NOMO-1 treated with DMSO at 0.1 percent for 48 hours (cell line): ENCODE measurements around the gene CHD2.

Experiments
- DNase-seq: peaks from one replicate; lab custom pipeline; 2025; ENCODE audit not compliant: unreplicated experiment; lab: John Stamatoyannopoulos, UW

The CHD2 gene

DNA sequence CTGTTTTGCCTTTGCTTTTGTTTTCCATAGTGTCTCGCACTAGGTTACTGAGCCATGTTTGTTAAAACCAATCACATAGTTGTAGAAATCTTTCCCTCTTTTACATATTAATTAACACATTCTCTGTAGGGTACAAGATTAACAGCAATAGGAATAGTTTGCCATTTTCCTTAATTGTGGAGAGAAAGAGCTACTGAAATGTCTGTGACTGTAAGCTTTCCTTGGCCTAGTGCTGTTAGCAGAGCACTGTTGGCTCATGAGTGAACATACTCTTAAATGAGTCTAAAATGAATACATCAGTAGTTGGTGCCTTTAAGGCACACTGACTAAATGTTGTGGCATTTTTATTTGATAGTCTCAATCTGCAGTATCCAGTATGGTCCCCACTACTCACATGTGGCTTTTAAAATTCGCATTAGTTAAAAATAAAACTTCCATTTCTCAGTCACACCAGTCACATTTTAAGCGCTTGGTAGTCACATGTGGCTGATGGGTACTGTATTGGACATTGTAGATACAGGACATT, 28.2 kb downstream of the CHD2 start:
- no peak for DNase-seq

DNA sequence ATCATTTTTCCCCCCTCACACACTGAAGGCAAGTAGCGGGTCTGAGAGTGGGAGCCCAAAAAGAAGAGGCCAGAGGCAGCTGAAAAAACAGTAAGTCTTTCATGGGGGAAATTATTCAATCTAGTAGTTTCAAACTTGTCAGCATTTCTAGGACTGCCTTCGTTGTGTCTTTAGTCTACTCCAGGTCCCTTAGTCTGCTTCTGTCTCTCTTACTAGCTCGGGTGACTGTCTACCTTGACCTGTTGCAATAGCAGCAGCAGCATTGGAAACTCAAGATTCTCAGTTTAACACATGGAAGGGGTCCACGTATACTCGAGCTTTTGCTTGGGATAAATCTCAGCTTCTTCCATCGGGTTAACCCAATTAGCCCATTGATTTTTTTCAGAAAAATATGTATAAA, 28.9 kb downstream of the CHD2 start:
- no peak for DNase-seq

DNA sequence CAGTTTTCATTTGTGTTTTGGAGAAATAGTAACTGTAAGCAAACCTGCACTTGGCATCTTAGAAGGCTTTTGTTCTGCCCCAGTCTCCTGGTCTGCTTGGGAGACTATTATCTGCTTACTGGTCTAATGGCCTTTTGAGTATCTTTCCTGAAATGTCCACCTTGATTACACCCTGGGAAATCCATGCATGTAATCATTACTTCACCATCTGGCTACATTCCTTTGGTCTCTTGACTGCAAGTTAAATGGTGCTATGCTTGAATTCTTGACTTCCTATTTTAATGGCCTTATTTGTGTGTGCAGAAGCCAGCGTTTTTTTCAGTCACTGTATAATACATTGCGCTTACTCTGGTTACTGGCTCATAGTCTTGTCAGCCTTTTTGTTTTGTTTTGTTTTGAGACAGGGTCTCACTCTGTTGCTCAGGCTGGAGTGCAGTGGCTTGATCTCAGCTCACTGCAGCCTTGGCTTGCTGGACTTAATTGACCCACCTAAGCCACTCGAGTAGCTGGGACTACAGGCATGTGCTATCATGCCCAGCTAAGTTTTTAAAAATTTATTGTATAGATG, 30.0 kb downstream of the CHD2 start:
- DNase-seq, result no peak

DNA sequence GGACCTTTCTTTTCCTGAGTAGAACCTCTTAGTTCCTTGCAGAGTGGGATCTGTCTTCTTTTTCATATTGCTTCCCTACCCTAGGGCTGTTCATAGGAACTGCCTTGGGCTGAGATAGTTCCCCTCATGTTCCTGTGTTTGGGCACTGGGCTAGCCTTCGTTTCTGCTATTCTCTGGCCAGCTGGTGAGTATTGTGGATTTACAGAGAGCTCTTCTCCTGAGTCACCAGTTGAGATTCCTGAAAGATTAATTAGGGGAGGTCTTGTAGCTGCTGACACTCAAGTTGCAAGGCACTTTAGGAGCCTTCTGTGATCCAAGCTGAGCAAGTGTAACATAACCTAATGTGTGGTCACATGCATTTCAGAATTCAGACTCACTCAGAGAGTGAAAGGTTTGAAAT, 30.7 kb downstream of the CHD2 start:
- no peak for DNase-seq

DNA sequence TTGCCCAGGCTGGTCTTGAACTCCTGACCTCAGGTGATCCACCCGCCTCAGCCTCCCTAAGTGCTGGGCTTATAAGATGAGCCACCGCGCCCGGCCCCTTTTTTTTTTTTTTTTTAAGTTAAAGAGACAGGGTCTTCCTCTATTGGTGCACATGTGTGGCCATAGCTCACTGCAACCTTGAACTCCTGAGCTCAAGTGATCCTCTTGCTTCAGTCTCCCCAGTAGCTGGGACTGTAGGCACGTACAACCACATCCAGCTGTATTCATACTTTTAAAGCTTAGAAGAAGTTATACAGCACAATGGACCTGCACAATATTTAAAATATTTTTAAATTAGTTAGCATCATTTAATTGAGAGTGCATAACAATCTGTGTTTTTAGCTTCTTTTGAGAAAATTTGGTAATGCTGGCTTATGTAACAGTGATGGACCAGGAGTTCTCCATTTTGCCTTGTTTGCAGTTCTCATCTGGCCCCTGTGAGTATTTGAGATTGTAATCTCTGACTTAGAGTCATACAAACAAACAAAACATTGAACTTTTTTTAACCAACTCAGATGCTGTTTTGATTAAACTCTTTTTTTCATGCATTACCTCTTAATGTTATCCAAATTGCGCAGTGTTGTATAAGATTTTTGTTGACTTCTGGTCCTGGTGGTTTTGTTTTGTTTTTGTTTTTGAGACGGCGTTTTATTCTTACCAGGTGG, 33.0 kb downstream of the CHD2 start:
- DNase-seq, result no peak

DNA sequence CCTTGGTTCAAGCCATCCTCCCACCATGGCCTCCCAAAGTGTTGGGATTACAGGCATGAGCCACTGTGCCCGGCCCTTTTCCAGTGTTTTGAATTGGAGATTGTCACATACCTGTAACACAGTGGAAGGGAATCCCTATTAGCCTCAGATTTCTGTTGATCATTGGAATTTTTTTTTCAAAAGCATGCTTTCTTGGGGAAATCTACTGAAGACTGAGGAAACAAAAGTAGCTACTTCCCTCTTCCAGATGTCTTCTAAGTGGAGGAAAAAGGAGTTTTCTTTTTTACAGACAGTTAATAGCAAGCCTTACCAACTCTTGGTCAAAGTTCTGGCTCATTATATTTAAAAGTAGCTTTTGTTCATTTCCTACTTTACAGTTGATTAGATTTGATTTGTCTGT, 33.7 kb downstream of the CHD2 start:
- DNase-seq, result no peak

DNA sequence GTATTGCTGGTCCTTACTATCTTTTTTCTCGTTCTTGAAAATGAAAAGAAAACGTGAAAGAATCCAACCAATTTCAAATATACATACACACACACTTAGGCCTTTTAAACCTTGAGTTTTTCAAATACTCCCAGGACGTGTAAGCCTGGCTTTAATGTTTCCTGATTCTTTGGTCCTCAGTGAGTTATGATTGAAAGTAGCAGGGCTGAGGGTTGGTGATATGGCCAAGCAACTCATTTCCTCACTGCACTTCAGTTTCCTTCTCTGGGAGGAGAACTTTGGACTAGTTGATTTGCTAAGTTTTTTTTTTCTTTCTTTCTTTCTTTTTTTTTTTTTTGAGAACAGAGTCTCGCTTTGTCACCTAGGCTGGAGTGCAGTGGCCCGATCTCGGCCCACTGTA, 34.6 kb downstream of the CHD2 start:
- no peak for DNase-seq

DNA sequence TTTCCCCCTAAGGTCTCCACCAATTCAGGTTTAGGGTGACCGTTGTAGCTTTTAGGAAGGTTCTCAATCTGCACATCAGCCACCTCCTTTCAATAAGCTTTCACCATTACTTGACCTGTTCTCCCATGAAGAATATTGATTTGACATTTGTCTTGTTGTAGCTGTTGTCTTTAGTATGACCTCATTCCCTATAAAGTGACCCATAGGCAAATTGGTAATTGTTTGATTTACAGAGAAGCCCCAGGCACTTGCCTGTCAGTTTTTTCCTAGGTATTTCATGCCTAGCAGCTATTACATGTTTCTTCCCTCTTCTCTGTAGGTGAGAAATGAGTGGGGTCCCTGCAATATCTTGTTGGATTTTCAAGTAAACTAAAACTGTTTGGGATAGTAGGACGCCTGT, 36.0 kb downstream of the CHD2 start:
- no peak for DNase-seq

DNA sequence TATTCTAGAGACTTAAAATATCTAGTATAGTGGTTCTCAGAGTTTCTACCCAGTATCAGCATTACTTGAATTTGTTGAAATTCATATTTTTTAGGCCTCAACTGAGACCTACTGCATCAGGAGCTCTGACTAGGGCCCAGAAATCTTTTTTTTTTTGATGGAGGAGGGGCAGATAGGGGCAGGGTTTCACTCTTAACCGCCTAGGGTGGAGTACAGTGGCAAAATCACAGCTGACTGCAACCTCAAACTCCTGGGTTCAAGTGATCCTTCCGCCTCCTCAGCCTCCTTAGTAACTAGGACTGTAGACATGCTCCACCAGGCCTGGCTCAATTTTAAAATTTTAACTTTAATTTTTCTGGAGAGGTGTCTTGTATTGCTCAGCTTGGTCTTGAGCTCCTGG, 36.6 kb downstream of the CHD2 start:
- DNase-seq, result no peak

DNA sequence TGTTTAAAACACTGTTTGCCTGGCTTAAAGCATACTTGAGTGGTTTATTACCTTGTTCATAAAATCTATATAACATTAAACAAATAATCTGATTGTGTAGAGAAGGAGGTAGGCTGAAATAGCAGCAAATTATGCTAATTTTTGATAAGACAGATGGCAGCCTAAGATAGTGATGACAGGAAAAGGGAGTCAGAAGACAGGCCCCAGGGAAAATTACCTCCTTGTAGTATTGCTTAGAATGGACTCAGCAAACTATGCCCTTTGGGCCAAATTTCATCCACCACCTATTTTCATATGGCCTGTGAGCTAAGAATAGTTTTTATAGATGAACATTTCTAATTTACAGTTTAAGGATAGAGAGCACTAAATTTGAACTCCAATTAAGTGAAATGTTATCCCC, 37.8 kb downstream of the CHD2 start:
- no peak for DNase-seq

DNA sequence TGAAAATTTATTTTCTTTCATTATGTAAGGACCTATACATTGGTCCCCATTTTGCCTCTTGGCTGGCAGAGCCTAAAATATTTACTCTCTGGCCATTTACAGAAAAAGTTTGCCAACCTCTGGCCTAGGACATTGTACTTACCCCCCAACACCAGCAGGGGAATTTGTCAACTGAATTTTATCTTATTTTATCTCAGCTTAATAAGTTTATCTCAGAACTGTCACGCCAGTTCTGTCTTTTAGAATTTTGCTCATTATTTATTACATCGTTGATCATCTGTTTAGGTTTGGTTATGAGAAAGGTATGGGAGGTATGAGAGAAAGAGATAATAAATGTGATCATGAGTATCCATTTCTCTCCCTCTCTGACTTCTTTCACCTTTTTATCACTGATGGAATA, 38.3 kb downstream of the CHD2 start:
- DNase-seq, result no peak

DNA sequence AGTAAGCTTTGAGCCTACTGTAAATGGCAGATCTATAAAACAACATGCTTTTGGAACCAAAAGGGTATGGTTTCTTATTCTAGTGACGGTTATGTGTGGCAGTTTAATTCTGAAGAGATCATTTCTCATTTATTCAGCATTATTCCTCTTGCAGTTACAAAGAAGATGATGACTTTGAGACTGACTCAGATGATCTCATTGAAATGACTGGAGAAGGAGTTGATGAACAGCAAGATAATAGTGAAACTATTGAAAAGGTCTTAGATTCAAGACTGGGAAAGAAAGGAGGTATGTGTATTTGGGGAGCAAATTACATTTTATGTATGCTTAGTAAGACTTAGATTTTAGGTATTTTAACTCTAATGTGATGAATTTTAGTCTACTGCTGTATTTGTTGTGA, 41.5 kb downstream of the CHD2 start:
- DNase-seq, result no peak

DNA sequence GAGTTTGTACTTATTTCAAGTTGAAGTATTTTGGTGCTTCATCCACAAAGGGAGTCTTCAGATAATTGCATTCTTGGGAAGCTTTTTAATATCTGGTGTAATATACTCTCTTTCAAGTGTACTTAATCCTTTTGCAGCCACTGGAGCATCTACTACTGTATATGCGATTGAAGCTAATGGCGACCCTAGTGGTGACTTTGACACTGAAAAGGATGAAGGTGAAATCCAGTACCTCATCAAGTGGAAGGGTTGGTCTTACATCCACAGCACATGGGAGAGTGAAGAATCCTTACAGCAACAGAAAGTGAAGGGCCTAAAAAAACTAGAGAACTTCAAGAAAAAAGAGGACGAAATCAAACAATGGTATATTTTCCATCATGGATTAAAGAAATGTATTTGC, 42.6 kb downstream of the CHD2 start:
- DNase-seq, result no peak

DNA sequence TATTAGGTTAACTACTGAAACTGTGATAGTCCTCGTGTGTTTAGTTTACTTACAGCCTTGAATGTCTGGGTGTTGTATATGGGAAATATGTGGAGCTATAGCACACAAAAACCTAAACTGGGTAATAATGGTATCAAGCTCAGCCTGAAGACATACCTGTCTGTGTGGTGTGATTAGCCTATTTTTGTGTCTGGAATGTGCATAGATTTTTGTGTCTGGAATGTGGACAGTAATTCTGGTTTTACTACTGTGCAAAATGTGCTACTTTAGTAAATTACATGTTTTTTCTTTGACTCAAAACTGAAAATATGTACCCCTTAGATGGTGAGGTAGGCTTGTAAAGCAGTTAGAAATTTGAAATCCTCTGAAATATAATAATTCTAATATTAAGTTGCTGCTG, 43.5 kb downstream of the CHD2 start:
- no peak for DNase-seq

DNA sequence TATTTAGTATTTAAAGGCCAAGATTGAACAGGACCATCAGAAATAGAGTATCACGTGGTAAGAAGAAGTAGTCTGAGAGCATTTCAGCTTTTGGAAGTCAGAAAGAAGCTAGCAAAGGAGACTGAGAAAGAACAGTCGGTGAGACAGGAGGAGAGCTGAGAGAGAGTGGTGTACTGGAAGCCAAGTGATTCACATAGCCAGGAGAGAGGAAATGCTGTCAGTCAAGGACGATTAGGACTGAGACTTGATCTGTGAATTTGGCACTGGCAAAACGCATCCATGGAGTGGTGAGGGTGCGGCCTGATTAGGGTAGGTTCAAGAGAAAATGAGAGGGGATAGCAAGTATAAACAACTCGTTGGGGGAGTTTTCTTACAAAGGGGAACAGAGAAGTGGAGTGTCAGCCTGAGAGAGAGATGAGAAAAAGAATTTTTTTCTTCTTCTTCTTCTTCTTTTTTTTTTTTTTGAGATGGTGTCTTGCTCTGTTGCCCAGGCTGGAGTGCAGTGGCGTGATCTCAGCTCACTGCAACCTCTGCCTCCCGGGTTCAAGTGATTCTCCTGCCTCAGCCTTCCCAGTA, 44.9 kb downstream of the CHD2 start:
- DNase-seq, result no peak

DNA sequence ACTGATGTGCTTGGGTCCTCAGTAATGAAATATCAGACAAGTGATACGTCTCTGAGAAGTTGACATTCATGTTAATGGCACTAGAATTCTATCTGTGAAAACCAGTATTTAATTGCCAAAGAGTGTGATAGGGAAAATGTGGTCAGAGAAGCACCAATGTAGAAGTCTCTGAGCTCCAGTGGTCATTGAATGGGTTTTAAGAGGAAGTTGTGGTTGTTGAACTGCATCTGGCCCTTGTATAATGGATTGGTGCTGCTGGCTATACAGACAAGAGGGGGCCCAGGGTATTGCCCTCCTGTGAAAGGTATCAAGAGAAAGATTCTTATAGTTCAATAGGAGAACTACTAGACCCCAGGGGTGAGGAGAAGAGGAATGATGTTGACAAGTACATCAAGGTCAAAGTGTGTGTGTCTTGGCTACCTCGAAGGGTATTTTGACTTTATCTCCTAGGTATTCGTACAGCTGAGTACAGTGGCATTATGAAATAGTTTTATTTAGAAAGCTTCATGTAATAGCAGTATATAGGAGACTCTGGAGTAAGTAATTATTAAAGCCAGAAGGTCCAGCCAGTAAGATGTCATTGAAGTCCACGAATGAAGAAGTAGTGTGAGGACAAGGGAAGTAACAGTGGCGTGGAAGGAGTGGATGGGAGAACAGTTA, 47.1 kb downstream of the CHD2 start:
- no peak for DNase-seq

DNA sequence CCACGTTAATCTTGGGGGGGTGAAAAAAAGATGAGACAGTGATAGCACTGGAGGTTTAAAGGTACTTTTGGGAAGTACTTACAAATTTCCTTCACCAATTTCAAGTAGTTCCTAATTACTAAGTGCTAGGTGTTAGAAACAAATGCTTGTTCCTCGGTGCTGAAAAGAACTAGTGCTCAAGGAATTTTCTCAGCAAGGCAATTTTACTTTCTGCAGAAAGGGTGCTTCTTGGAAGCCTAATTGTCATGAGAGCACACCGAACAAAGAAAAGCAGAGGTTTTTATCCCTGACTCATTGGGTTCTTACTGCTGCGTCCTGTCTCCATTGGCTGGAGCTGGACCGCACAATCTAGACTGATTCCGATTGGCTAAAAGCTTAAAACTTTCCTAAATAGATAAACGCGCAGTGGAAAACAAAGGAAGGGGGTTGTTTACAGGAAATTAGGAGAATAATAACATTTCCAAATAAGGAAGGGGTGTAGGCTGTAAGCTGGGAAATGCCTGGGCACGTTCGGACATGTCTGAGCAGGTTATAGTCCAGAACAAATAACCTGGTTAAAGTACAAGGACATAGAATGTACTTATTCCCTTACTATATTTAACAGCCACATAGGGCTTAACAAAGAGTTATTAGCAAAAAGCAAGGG, 49.6 kb downstream of the CHD2 start:
- DNase-seq, result no peak

DNA sequence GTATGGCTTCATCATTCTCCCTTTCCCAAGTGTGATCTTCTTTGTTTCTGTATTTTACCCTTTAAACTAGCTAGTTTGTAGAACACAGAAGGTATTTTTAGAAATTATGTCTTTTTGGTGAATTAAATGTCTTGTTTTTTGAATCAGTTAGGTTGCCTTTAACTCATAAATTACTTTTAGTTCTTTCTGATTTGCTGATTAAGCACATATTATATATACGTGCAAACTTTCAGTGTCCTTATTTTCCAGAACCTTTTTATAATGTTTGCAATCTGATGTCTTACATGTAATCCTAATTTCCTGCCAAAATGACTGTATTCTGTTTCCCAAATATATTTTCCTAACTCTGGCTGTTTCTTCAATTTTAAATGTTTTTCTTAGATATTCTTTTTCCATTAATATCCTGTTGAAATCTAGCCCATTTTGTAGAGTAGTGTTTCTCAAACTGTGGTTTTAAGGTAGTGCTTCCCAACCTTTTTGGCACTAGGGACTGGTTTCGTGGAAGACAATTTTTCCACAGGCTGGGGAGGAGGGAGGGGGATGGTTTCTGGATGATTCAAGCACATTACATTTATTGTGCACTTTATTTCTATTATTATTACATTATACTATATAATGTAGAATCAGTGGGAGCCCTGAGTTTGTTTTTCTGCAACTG, 51.8 kb downstream of the CHD2 start:
- no peak for DNase-seq

DNA sequence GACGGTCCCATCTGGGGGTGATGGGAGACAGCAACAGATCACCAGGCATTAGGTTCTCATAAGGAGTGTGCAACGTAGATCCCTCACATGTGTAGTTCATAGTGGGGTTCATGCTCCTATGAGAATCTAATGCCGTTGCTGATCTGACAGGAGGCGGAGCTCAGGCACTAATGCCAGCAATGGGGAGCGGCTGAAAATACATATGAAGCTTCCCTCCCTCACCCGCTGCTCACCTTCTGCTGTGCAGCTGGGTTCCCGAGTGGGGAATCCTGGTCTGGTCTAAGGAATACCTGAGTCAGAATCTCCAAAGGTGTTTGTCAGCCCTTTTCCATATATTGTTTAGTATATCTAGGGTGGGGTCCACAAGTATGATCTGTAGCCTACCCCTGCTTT, 52.3 kb downstream of the CHD2 start:
- no peak for DNase-seq

DNA sequence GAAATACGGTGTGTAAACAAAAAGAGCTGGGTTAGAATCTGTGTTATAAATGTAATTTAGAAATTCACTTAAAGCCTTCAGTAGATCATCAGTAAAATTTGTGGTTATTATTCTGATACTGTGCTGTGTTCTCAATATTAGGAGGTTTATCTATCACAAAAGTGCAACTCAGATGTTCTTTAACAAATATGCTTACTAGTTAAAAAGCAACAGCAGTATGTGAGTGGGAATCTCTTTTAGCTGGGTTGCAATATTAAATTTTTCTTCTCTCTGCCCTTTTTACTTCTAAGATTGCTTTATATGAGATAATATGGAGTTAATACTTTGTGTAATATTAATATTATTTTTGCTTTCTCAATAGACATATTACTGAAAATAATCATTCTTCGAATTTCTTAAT, 53.4 kb downstream of the CHD2 start:
- no peak for DNase-seq

DNA sequence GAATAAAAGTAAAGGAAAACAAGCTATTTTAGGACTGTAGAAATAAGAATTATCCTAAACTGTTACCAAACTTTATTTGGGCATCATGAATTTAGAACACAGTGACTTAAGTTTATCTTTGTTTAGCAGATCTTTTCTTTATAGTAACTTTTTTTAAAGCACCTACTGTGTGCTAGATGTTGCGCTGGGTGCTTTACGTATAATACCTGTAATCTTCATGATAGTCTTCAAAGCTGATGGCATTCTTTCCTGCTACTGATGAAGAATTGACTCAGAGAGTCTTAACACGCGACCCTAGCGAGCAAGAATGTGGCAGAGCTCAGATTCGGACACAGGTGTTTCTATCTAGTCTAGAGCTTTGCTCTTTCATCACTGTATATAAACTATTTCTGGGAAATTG, 53.9 kb downstream of the CHD2 start:
- DNase-seq, result no peak
